Caco-2 (cell line): ENCODE data around the gene BABAM2. TPM values are rescaled to one million over a fixed set of nuclear protein-coding genes. Genes with fewer than 3 reads are reported as not detected.

Source experiments
- BruUV-seq: library from RNA; stranded (reverse); fragments of 400-500 nt; replicated peaks from 2 replicates; lab custom pipeline; 2021; lab: Mats Ljungman, UMichigan
- CTCF ChIA-PET: fragments of 300-600 bp; sonication (Branson Sonifier 250); formaldehyde crosslinking; loops from one replicate; lab custom pipeline; 2022; ENCODE audit warnings: antibody characterized with exemption; lab: Charles Lee
- POLR2A ChIA-PET: fragments of 300-600 bp; sonication (Branson Sonifier 250); formaldehyde crosslinking; loops from one replicate; lab custom pipeline; 2022; ENCODE audit warnings: antibody characterized with exemption; lab: Charles Lee
- DNase-seq, 2 experiments: peaks; one replicate each; pipeline versions ENCODE4 v3.0.0 to v3.0.0-alpha.2; 2020 to 2022
- H3K27me3 ChIP-seq: replicated peaks from 2 replicates; pipeline ENCODE4 v1.6.0; 2011; ENCODE audit warnings: low read length; ENCODE audit not compliant: control insufficient read depth, insufficient read depth
- H3K36me3 ChIP-seq: 2 replicates; pipeline ENCODE4 v1.5.1; 2011; ENCODE audit warnings: low read length; ENCODE audit not compliant: control insufficient read depth, insufficient read depth
- H3K4me1 ChIP-seq: fragments of 250-450 bp; sonication (Bioruptor Pico); 2 replicates; pipeline ENCODE4 v1.5.1; 2020; ENCODE audit warnings: mild to moderate bottlenecking
- H3K4me3 ChIP-seq: 2 replicates; pipeline ENCODE4 v1.5.1; 2011; ENCODE audit warnings: low read depth, mild to moderate bottlenecking, control low read depth, low read length
- H3K9me3 ChIP-seq: fragments of 250-450 bp; sonication (Bioruptor Pico); 2 replicates; pipeline ENCODE4 v1.5.1; 2020; ENCODE audit warnings: mild to moderate bottlenecking, moderate library complexity
- H3K27ac Mint-ChIP-seq: one replicate; pipeline ENCODE4 v1.8.0; 2022; ENCODE audit warnings: mixed read lengths; ENCODE audit not compliant: unreplicated experiment
- H3K27me3 Mint-ChIP-seq: one replicate; pipeline ENCODE4 v1.8.0; 2022; ENCODE audit warnings: mixed read lengths; ENCODE audit not compliant: insufficient read depth, unreplicated experiment
- H3K36me3 Mint-ChIP-seq: one replicate; pipeline ENCODE4 v1.8.0; 2022; ENCODE audit warnings: mild to moderate bottlenecking, mixed read lengths; ENCODE audit not compliant: insufficient read depth, unreplicated experiment
- H3K4me1 Mint-ChIP-seq: one replicate; pipeline ENCODE4 v1.8.0; 2022; ENCODE audit warnings: low read depth, mixed read lengths; ENCODE audit not compliant: unreplicated experiment
- H3K4me3 Mint-ChIP-seq: one replicate; pipeline ENCODE4 v1.8.0; 2022; ENCODE audit warnings: mild to moderate bottlenecking, moderate library complexity, mixed read lengths; ENCODE audit not compliant: unreplicated experiment
- H3K9me3 Mint-ChIP-seq: one replicate; pipeline ENCODE4 v1.8.0; 2022; ENCODE audit warnings: mixed read lengths; ENCODE audit not compliant: unreplicated experiment
- intact Hi-C: fragments of 100-400 bp; cut with micrococcal nuclease; formaldehyde crosslinking; loops from one replicate; pipeline ENCODE4 v1.10.0; 2022; ENCODE audit not compliant: unreplicated experiment
- total RNA-seq: library from RNA; stranded (reverse); gene quantifications from 2 replicates; pipeline ENCODE4 v1.2.3, GENCODE V29; 2022
- TF ChIP-seq, protein P1 (sequence below), 2 experiments: fragments of 200-600 bp in 1 of 2; IDR thresholded peaks; 1 replicate in 1 of 2; 2 replicates in 1 of 2; pipeline versions ENCODE4 v1.5.1 to v1.8.0; 2011 to 2022; ENCODE audit warnings: antibody characterized with exemption in 1 of 2, control low read depth in 1 of 2, inconsistent platforms in 1 of 2, low read depth in 1 of 2, low read length in 1 of 2, mild to moderate bottlenecking in 1 of 2, moderate library complexity in 1 of 2; ENCODE audit not compliant: insufficient read depth in 1 of 2, severe bottlenecking in 1 of 2, unreplicated experiment in 1 of 2

The BABAM2 gene
- total RNA-seq, 1 experiment from 2014 or later, result 57.3 TPM

DNA sequence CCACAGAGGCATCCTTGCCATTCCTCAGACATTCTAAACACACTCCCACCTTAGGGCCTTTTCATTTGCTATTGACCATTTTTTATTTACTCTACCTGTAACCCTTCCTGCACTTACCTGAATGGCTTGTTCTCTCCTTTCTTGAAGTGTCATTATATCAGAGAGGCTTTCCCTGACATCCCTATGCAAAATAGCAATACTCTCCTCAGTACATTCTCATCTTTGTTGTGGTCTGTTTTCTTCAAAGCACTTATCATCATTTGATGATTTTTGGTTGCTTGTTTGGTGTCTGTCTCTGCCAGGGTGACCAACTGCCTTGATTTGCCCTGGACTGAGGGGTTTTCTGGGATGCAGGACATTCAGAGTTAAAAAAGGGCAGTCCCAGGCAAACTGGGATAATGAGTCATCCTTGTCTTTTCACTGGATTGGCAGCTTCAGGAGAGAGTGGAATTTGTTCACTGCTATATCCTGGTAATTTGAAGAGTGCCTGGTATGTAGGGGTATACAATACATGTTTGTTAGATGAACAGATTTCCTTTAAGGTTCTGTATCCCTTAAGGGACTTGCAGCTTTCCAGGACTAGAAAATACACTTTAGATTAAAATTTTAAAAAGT, 102.4 kb downstream of the BABAM2 start:
- H3K36me3 Mint-ChIP-seq, result no peaks in the 10 kb centered on the region
- DNase-seq, result peak; percentile 49 to 63
- peaks cover 19% of the 10 kb centered on the region for H3K4me1 Mint-ChIP-seq
- H3K27ac Mint-ChIP-seq, result peak overlapping the region; percentile 70
- no peaks in the 10 kb centered on the region for H3K27me3 ChIP-seq
- H3K4me3 ChIP-seq, result no peak overlapping the region
- H3K4me3 Mint-ChIP-seq, result peak overlapping the region; percentile 53
- no TSS peak for BruUV-seq
- intact Hi-C loops, result loop anchor here (2.0 kb wide), 1 partner anchor 124 kb away; no protein-coding TSS in a partner anchor
- CTCF ChIA-PET, result interaction anchor here (0.9 kb wide), 1 partner anchor 11 kb away, joined by 3 read pairs; no protein-coding TSS in a partner anchor
- TF ChIP-seq, protein P1, sequence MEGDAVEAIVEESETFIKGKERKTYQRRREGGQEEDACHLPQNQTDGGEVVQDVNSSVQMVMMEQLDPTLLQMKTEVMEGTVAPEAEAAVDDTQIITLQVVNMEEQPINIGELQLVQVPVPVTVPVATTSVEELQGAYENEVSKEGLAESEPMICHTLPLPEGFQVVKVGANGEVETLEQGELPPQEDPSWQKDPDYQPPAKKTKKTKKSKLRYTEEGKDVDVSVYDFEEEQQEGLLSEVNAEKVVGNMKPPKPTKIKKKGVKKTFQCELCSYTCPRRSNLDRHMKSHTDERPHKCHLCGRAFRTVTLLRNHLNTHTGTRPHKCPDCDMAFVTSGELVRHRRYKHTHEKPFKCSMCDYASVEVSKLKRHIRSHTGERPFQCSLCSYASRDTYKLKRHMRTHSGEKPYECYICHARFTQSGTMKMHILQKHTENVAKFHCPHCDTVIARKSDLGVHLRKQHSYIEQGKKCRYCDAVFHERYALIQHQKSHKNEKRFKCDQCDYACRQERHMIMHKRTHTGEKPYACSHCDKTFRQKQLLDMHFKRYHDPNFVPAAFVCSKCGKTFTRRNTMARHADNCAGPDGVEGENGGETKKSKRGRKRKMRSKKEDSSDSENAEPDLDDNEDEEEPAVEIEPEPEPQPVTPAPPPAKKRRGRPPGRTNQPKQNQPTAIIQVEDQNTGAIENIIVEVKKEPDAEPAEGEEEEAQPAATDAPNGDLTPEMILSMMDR (IDR thresholded peaks at IDR 0.05; ENCODE audit: insufficient read depth in 1 of 2, low read depth in 1 of 2, low read length in 1 of 2, severe bottlenecking in 1 of 2, unreplicated experiment in 1 of 2), result no peak
- peaks cover 55% of the 10 kb centered on the region for H3K4me1 ChIP-seq
- no peaks in the 10 kb centered on the region for H3K27me3 Mint-ChIP-seq
- no peaks in the 10 kb centered on the region for H3K36me3 ChIP-seq
- POLR2A ChIA-PET, result no interaction called here
- no peaks in the 10 kb centered on the region for H3K9me3 Mint-ChIP-seq
- H3K9me3 ChIP-seq, result no peaks in the 10 kb centered on the region

DNA sequence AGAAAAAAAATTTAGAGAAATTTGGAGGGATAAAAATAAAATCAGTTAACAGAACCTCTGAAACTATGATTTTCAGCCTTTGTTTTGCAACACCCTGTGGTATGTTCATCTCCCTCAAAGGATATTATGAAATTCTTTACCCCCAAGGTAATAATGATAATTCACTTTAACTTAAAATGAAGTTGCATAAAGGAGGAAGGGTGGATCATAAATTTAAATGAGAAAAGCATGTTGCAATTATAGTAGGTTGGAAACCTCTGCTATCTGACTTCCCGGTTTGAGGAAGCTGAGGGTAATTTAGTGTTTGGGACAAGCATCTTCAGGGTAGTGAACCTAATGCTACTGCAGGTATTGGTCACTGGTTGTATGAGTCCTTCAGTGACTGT, 102.9 kb downstream of the BABAM2 start:
- Histone ChIP-seq H3K9me3 (no peaks in the 10 kb centered on the region), H3K27me3 (no peaks in the 10 kb centered on the region), H3K4me3 (no peak overlapping the region), H3K4me1 (peaks cover 51% of the 10 kb centered on the region), H3K36me3 (no peaks in the 10 kb centered on the region)
- BruUV-seq, result no TSS peak
- ChIA-PET POLR2A (no interaction called here), CTCF (interaction anchor here (0.9 kb wide), 1 partner anchor 10 kb away, joined by 3 read pairs; no protein-coding TSS in a partner anchor)
- Mint-ChIP-seq H3K27me3 (no peaks in the 10 kb centered on the region), H3K4me1 (peaks cover 19% of the 10 kb centered on the region), H3K27ac (peak overlapping the region; percentile 70), H3K9me3 (no peaks in the 10 kb centered on the region), H3K4me3 (no peak overlapping the region), H3K36me3 (no peaks in the 10 kb centered on the region)
- DNase-seq, result no peak
- intact Hi-C loops, result loop anchor here (2.0 kb wide), 1 partner anchor 123 kb away; no protein-coding TSS in a partner anchor
- TF ChIP-seq, protein P1 (IDR thresholded peaks at IDR 0.05; ENCODE audit: insufficient read depth in 1 of 2, low read depth in 1 of 2, low read length in 1 of 2, severe bottlenecking in 1 of 2, unreplicated experiment in 1 of 2), result no peak

- TF ChIP-seq, protein P1 (IDR thresholded peaks at IDR 0.05; ENCODE audit: insufficient read depth in 1 of 2, low read depth in 1 of 2, low read length in 1 of 2, severe bottlenecking in 1 of 2, unreplicated experiment in 1 of 2), result no peak
- Histone ChIP-seq H3K27me3 (no peaks in the 10 kb centered on the region), H3K4me1 (peaks cover 47% of the 10 kb centered on the region), H3K36me3 (no peaks in the 10 kb centered on the region), H3K4me3 (no peak overlapping the region), H3K9me3 (no peaks in the 10 kb centered on the region)
- Mint-ChIP-seq H3K27me3 (no peaks in the 10 kb centered on the region), H3K36me3 (no peaks in the 10 kb centered on the region), H3K9me3 (no peaks in the 10 kb centered on the region), H3K4me1 (peaks cover 19% of the 10 kb centered on the region), H3K27ac (peak overlapping the region; percentile 4), H3K4me3 (no peak overlapping the region)
- POLR2A ChIA-PET, result no interaction called here
- CTCF ChIA-PET, result no interaction called here
- DNase-seq, result no peak
- no TSS peak for BruUV-seq
- intact Hi-C loops, result loop anchor here (2.0 kb wide), 1 partner anchor 123 kb away; no protein-coding TSS in a partner anchor
Measured at GRCh38 chr2:27993950-27994728, 103.6 kb downstream of the BABAM2 start.
